ENCODE measurements around the gene GRID2. TPM values are rescaled to one million over a fixed set of nuclear protein-coding genes. Genes with fewer than 3 reads are reported as not detected.
"Not testable (repeated sequence)": the region's sequence is repeated elsewhere in the genome, so short reads cannot be mapped to it uniquely, and the experiment has no call there.

GRID2 gene
- total RNA-seq, 1 donor from 2014 or later, result 0.17 TPM

DNA sequence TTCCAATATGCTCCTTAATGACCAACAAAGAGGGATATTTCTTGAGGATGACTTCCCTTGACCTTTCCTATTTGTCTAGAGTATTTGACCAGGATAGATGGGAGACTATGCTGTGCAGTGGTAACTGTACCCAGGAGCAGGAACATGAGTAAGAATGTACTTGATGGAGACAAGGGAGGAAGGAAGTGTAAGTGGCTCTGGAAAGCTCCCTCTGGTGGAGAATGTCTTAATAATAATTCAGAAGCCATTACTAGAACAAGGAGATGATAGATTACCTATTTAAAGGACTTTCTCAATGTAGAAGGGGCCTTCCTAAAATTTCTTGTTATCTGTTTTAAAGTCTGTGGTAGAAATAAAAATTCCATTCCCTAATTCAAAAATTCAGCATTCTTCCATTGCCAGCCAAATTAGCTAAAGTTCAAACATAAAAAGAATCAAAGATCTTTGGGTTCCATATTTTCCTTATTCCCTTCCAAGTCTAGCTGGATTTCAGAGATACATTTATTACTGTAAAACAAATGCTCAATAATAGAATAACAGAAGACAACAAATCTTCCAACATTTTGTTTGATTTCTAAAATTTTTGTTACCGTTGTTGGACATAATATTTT, 83.8 kb downstream of the GRID2 start:
- no peak overlapping the region for H3K27ac Mint-ChIP-seq

DNA sequence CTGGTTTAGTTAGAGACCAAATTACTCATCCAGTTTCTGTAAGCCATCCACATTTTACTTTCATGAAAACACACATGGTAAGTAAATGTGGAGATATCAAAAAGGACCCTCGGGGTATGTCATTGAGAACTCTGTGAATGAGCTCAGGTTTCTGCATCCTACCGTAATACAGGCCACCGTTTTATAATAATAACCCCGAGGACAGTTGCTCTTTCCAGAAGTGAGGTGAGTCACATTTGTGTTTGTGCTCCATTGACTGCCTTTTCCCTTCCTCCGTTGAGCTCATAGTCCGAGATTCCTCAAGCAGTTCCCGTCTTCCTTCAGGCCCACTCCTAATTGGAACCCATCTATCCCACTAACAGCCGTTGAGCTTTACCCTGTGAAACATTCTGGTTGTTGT, 95.3 kb downstream of the GRID2 start:
- Histone ChIP-seq H3K79me2 (ENCODE audit: low read depth) (no peaks in the 10 kb centered on the region), H3K4me3 (no peak overlapping the region), H3K9me3 (ENCODE audit: low read depth) (no peaks in the 10 kb centered on the region), H2AFZ (replicated peaks) (no peak overlapping the region), H4K20me1 (ENCODE audit: low read depth) (no peaks in the 10 kb centered on the region), H3K4me2 (no peak overlapping the region), H3K27me3 (no peaks in the 10 kb centered on the region), H3K27ac (no peak overlapping the region), H3K9ac (no peak overlapping the region), H3K36me3 (no peaks in the 10 kb centered on the region), H3F3A (ENCODE audit: low read depth) (no peaks in the 10 kb centered on the region), H3K4me1 (no peaks in the 10 kb centered on the region)
- DNase-seq (ENCODE audit: low spot score), result no peak
- TF ChIP-seq EZH2phosphoT487 (IDR thresholded peaks at IDR 0.05) (no peak), EZH2 (IDR thresholded peaks at IDR 0.05) (no peak)
- TF ChIP-seq, protein P1, sequence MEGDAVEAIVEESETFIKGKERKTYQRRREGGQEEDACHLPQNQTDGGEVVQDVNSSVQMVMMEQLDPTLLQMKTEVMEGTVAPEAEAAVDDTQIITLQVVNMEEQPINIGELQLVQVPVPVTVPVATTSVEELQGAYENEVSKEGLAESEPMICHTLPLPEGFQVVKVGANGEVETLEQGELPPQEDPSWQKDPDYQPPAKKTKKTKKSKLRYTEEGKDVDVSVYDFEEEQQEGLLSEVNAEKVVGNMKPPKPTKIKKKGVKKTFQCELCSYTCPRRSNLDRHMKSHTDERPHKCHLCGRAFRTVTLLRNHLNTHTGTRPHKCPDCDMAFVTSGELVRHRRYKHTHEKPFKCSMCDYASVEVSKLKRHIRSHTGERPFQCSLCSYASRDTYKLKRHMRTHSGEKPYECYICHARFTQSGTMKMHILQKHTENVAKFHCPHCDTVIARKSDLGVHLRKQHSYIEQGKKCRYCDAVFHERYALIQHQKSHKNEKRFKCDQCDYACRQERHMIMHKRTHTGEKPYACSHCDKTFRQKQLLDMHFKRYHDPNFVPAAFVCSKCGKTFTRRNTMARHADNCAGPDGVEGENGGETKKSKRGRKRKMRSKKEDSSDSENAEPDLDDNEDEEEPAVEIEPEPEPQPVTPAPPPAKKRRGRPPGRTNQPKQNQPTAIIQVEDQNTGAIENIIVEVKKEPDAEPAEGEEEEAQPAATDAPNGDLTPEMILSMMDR (IDR thresholded peaks at IDR 0.05), result no peak
- Mint-ChIP-seq H3K4me1 (no peaks in the 10 kb centered on the region), H3K27ac (no peak overlapping the region), H3K27me3 (ENCODE audit: insufficient read depth, low read depth) (no peaks in the 10 kb centered on the region), H3K9me3 (no peaks in the 10 kb centered on the region), H3K4me3 (no peak overlapping the region), H3K36me3 (no peaks in the 10 kb centered on the region)

More for the DNA sequence above, 83.8 kb downstream of the GRID2 start:
- DNase-seq (ENCODE audit: low spot score), result peak; percentile 57
- no peak overlapping the region for H3K27ac ChIP-seq
- H3K9me3 Mint-ChIP-seq, result no peaks in the 10 kb centered on the region
- no peak overlapping the region for H3K4me3 ChIP-seq
- no peaks in the 10 kb centered on the region for H3K9me3 ChIP-seq (ENCODE audit: low read depth)
- no peaks in the 10 kb centered on the region for H3K27me3 Mint-ChIP-seq (ENCODE audit: insufficient read depth, low read depth)
- H4K20me1 ChIP-seq (ENCODE audit: low read depth), result no peaks in the 10 kb centered on the region
- H3K4me1 Mint-ChIP-seq, result no peaks in the 10 kb centered on the region
- no peaks in the 10 kb centered on the region for H3K27me3 ChIP-seq
- no peaks in the 10 kb centered on the region for H3K36me3 ChIP-seq
- TF ChIP-seq, protein P1 (IDR thresholded peaks at IDR 0.05), result peak; percentile 70
- no peak for TF ChIP-seq EZH2phosphoT487 (IDR thresholded peaks at IDR 0.05)
- H3K4me1 ChIP-seq, result no peaks in the 10 kb centered on the region
- no peak overlapping the region for H3K4me2 ChIP-seq
- no peaks in the 10 kb centered on the region for H3K36me3 Mint-ChIP-seq
- no peak overlapping the region for H3K9ac ChIP-seq
- H3K79me2 ChIP-seq (ENCODE audit: low read depth), result no peaks in the 10 kb centered on the region
- peak overlapping the region; percentile 44 for H2AFZ ChIP-seq (replicated peaks)
- no peaks in the 10 kb centered on the region for H3F3A ChIP-seq (ENCODE audit: low read depth)
- no peak overlapping the region for H3K4me3 Mint-ChIP-seq

DNA sequence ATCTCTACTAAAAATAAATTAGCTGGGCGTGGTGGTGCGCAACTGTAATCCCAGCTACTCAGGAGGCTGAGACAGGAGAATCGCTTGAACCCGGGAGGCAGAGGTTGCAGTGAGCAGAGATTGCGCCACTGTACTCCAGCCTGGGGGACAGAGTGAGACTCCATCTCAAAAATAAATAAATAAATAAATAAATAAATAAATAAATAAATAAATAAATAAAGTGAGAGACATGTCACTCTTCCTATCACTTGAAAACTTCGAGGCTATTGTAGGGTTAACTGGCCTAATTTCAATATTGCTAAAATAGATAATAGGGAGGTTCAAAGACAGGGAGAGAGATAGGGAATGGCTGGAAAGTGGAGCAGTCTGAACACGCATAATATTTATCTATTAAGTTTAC, 99.8 kb downstream of the GRID2 start:
- not testable (repeated sequence) for H3K36me3 Mint-ChIP-seq; H3K27ac Mint-ChIP-seq; H3K9me3 Mint-ChIP-seq; H4K20me1 ChIP-seq (ENCODE audit: low read depth); DNase-seq (ENCODE audit: low spot score); H3F3A ChIP-seq (ENCODE audit: low read depth); H3K79me2 ChIP-seq (ENCODE audit: low read depth); H2AFZ ChIP-seq (replicated peaks); H3K4me2 ChIP-seq; H3K9ac ChIP-seq; H3K9me3 ChIP-seq (ENCODE audit: low read depth); H3K4me3 Mint-ChIP-seq; H3K27ac ChIP-seq; H3K4me3 ChIP-seq; H3K27me3 Mint-ChIP-seq (ENCODE audit: insufficient read depth, low read depth); H3K27me3 ChIP-seq; H3K4me1 ChIP-seq; H3K36me3 ChIP-seq; H3K4me1 Mint-ChIP-seq

DNA sequence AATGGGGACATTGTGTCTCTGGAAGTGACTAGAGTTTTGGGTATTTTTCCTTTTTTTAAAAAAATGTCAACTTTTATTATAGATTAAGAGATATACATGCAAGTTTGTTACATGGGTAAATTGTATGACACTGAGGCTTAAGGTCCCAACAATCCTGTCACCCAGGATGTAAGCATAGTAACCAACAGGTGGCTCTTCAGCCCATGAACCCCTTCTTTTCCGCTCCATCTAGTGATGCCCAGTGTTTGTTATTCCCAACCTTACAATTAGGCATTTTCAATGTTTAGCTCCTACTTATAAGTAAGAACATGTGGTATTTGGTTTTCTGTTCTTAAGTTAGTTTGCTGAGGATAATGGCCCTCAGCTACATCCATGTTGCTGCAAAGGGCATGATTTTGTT, 102.7 kb downstream of the GRID2 start:
- H3K27me3 ChIP-seq, result no peaks in the 10 kb centered on the region
- H2AFZ ChIP-seq (replicated peaks), result no peak overlapping the region
- H3K4me3 Mint-ChIP-seq, result no peak overlapping the region
- no peaks in the 10 kb centered on the region for H3K36me3 Mint-ChIP-seq
- H3K4me3 ChIP-seq, result no peak overlapping the region
- DNase-seq (ENCODE audit: low spot score), result no peak
- no peaks in the 10 kb centered on the region for H3K4me1 ChIP-seq
- no peak overlapping the region for H3K9ac ChIP-seq
- no peak overlapping the region for H3K27ac ChIP-seq
- H3K9me3 Mint-ChIP-seq, result peaks cover 2% of the 10 kb centered on the region
- H3K4me1 Mint-ChIP-seq, result no peaks in the 10 kb centered on the region
- TF ChIP-seq EZH2 (IDR thresholded peaks at IDR 0.05) (no peak), EZH2phosphoT487 (IDR thresholded peaks at IDR 0.05) (no peak)
- TF ChIP-seq, protein P1 (IDR thresholded peaks at IDR 0.05), result peak; percentile 19
- H3K27me3 Mint-ChIP-seq (ENCODE audit: insufficient read depth, low read depth), result no peaks in the 10 kb centered on the region
- H3K9me3 ChIP-seq (ENCODE audit: low read depth), result no peaks in the 10 kb centered on the region
- no peaks in the 10 kb centered on the region for H3K36me3 ChIP-seq
- no peaks in the 10 kb centered on the region for H3F3A ChIP-seq (ENCODE audit: low read depth)
- no peak overlapping the region for H3K4me2 ChIP-seq
- H3K27ac Mint-ChIP-seq, result no peak overlapping the region
- H4K20me1 ChIP-seq (ENCODE audit: low read depth), result no peaks in the 10 kb centered on the region
- no peaks in the 10 kb centered on the region for H3K79me2 ChIP-seq (ENCODE audit: low read depth)
